Measurements from ENCODE around the gene TRIML1.

The TRIML1 gene

DNA sequence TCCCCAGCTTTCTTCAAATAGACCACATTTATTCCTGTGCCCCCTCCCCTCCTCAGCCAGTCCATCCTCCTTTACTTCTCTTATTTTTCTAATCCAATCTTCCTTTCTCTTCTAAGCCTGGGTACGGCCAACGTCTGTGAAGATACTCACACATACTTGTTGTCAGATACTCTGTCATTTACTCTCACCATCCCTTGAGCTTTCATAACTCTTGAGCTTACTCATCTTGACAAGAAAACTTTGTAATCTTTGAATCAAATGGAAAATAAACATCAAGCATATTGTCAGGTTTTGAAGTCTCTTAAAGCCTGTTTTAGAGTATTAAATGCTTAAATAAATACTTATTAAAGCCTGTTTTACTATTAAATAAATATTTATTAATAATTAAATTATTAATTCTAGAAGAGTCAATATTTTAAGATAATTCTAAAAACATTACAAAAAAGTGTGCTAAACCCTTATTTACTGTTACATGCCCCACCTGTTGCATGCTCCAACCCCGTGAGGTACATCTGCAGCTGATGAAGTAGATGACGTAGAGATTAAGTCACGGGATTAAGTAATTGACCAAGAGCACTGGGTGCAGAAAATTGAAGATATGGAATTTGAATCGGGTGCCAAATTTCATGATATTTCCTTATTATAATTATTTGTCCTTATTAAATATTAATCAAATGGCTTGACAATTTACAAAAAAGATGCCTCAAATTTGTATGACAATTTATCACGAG is 28.3 kb upstream of the TRIML1 start:
- DNase-seq (ENCODE audit: low read depth), result peak; percentile 43
- TF ChIP-seq, protein P1, sequence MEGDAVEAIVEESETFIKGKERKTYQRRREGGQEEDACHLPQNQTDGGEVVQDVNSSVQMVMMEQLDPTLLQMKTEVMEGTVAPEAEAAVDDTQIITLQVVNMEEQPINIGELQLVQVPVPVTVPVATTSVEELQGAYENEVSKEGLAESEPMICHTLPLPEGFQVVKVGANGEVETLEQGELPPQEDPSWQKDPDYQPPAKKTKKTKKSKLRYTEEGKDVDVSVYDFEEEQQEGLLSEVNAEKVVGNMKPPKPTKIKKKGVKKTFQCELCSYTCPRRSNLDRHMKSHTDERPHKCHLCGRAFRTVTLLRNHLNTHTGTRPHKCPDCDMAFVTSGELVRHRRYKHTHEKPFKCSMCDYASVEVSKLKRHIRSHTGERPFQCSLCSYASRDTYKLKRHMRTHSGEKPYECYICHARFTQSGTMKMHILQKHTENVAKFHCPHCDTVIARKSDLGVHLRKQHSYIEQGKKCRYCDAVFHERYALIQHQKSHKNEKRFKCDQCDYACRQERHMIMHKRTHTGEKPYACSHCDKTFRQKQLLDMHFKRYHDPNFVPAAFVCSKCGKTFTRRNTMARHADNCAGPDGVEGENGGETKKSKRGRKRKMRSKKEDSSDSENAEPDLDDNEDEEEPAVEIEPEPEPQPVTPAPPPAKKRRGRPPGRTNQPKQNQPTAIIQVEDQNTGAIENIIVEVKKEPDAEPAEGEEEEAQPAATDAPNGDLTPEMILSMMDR (conservative IDR thresholded peaks at IDR 0.05; ENCODE audit: control insufficient read depth, insufficient read depth, low read depth, low read length), result no peak
- no peak overlapping the region for H3K4me3 ChIP-seq (ENCODE audit: control insufficient read depth, low read depth, low read length)

GRCh38 chr4:188111955-188112354 is 27.3 kb upstream of the TRIML1 start:
- TF ChIP-seq, protein P1 (conservative IDR thresholded peaks at IDR 0.05; ENCODE audit: control insufficient read depth, insufficient read depth, low read depth, low read length), result no peak
- peak; percentile 20 for DNase-seq (ENCODE audit: low read depth)
- H3K4me3 ChIP-seq (ENCODE audit: control insufficient read depth, low read depth, low read length), result no peak overlapping the region

DNA sequence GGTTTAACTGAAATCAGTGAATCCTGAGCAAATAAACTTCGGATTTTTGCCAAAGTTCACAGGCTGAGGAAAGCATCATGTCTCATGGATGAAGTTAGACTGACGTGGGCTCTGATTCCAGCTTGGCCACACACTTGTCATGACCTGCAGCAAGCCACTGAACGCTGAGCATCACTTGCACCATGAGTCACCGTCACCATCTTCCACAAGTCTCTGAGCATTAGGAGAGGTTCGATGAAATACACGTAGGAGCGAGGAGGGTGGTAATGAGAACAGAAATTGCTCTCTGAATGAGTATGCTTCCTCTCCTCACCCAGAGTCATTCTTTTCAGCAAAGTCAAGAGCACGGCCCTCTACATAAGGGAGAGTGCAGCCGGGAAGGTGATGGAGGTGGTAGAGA is 26.1 kb upstream of the TRIML1 start:
- DNase-seq (ENCODE audit: low read depth), result no peak
- no peak overlapping the region for H3K4me3 ChIP-seq (ENCODE audit: control insufficient read depth, low read depth, low read length)
- TF ChIP-seq, protein P1 (conservative IDR thresholded peaks at IDR 0.05; ENCODE audit: control insufficient read depth, insufficient read depth, low read depth, low read length), result no peak

DNA sequence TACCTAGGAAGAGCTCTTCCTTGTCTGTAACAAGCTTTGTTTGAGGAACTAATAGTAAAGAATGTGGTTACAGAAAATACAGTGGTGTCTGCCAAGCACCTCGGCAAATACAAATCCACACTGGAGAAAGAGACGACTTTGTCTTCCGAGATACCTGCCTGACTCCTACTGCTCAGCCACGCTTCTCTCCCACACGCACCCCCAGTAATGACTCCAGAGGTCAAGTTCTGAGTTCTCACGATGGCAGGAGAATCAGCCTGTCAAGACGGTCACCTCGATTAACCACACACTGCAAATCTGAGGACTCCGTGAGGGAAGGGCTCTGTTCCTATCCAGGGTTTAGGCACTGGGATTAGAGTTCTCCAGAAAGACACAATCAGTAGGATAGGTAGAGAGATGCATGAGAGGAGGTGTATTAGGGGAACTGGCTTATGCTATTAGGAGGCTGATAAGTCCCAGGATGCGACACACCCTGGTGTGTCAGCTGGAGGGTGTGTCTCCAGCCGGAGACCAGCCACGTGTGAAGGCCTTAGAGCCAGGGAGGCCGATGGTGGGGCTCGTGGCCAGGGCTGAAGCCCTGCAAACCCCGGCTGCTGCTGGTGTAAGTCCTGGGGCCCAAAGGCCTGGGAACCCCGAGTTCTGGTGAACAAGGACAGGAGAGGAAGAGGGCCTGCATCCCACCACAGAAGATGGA is 21.5 kb upstream of the TRIML1 start:
- TF ChIP-seq, protein P1 (conservative IDR thresholded peaks at IDR 0.05; ENCODE audit: control insufficient read depth, insufficient read depth, low read depth, low read length), result no peak
- DNase-seq (ENCODE audit: low read depth), result no peak

GRCh38 chr4:188121530-188121929 is 17.7 kb upstream of the TRIML1 start:
- TF ChIP-seq, protein P1 (conservative IDR thresholded peaks at IDR 0.05; ENCODE audit: control insufficient read depth, insufficient read depth, low read depth, low read length), result no peak
- no peak for DNase-seq (ENCODE audit: low read depth)
- no peak overlapping the region for H3K4me3 ChIP-seq (ENCODE audit: control insufficient read depth, low read depth, low read length)

More for the DNA sequence above, 21.5 kb upstream of the TRIML1 start:
- no peak overlapping the region for H3K4me3 ChIP-seq (ENCODE audit: control insufficient read depth, low read depth, low read length)

DNA sequence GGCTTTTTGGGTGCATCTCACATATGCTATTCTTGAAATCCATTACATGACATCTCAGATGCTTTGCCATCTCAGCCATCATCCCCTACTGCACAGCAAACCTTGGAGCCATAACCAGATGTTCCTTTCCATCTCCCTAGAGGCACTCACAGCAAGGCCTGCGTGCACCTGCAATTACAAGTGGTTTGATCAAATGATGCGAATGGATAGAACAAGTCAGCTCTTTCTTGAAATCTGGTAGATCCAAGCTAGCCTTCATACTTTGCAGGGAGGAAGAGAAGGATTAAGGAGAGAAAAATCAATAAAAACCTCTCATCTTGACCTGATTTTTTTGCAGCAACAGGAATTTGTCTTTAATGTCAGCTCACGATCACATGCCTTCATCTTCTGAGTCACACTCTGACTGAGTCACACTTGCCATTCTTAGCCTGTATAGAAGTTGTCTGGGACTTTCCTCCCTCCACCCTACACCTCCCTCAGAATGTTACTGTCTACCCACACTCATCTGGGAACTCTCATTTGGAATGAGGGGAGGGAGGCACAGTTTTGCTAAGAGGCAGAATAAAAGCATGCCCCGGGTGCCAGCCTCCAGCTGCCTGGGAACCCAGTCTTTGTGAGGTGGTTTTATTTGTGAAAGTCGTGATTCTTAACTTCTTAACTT is 11.9 kb upstream of the TRIML1 start:
- H3K4me3 ChIP-seq (ENCODE audit: control insufficient read depth, low read depth, low read length), result no peak overlapping the region
- DNase-seq (ENCODE audit: low read depth), result peak; percentile 87
- TF ChIP-seq, protein P1 (conservative IDR thresholded peaks at IDR 0.05; ENCODE audit: control insufficient read depth, insufficient read depth, low read depth, low read length), result no peak

All from fibroblast of mammary gland (primary cell).